ENCODE results near the gene SST. TPM values are rescaled to one million over a fixed set of nuclear protein-coding genes. Genes with fewer than 3 reads are reported as not detected.

SST gene
- total and polyA plus RNA-seq, 4 donors = not detected

GRCh38 chr3:187665764-187666402, 4.3 kb downstream of the SST start:
- no peak for DNase-seq (ENCODE audit: low spot score)
- no peak overlapping the region for H3K27ac ChIP-seq (ENCODE audit: low read depth in 1 of 2, low read length in 2 of 2)
- peaks cover 0 to 4% (median 2%) of the 10 kb centered on the region in 4 donors for H3K27me3 ChIP-seq (ENCODE audit: control insufficient read depth in 4 of 4, insufficient read depth in 4 of 4, low read length in 3 of 4)
- TF ChIP-seq FOXA1 (IDR thresholded peaks at IDR 0.05) (no peak), HNF4A (conservative IDR thresholded peaks at IDR 0.05) (no peak), MAX (IDR thresholded peaks at IDR 0.05) (no peak), FOXA2 (IDR thresholded peaks at IDR 0.05) (no peak), JUND (IDR thresholded peaks at IDR 0.05) (no peak), SP1 (IDR thresholded peaks at IDR 0.05) (no peak)
- H3K36me3 ChIP-seq (ENCODE audit: control insufficient read depth in 4 of 4, insufficient read depth in 3 of 4, low read depth in 1 of 4, low read length in 3 of 4) = no peaks in the 10 kb centered on the region
- 66% methylated on average over 3 of the region's 3 CpGs for WGBS
- H3K4me1 ChIP-seq (ENCODE audit: control insufficient read depth in 4 of 4, insufficient read depth in 4 of 4, low read length in 3 of 4) = no peaks in the 10 kb centered on the region
- H3K9ac ChIP-seq (ENCODE audit: low read depth in 1 of 2, low read length in 2 of 2) = no peak overlapping the region
- H3K4me3 ChIP-seq (ENCODE audit: low read depth in 1 of 3, low read length in 3 of 3) = no peak overlapping the region
- H3K9me3 ChIP-seq (ENCODE audit: control insufficient read depth in 4 of 4, low read length in 3 of 4) = no peaks in the 10 kb centered on the region

GRCh38 chr3:187665010-187665409, 5.2 kb downstream of the SST start:
- no peak for DNase-seq (ENCODE audit: low spot score)
- Histone ChIP-seq H3K9ac (ENCODE audit: low read depth in 1 of 2, low read length in 2 of 2) (no peak overlapping the region), H3K36me3 (ENCODE audit: control insufficient read depth in 4 of 4, insufficient read depth in 3 of 4, low read depth in 1 of 4, low read length in 3 of 4) (no peaks in the 10 kb centered on the region), H3K27ac (ENCODE audit: low read depth in 1 of 2, low read length in 2 of 2) (no peak overlapping the region), H3K9me3 (ENCODE audit: control insufficient read depth in 4 of 4, low read length in 3 of 4) (no peaks in the 10 kb centered on the region), H3K27me3 (ENCODE audit: control insufficient read depth in 4 of 4, insufficient read depth in 4 of 4, low read length in 3 of 4) (no peaks in the 10 kb centered on the region), H3K4me1 (ENCODE audit: control insufficient read depth in 4 of 4, insufficient read depth in 4 of 4, low read length in 3 of 4) (no peaks in the 10 kb centered on the region), H3K4me3 (ENCODE audit: low read depth in 1 of 3, low read length in 3 of 3) (no peak overlapping the region)
- TF ChIP-seq MAX (IDR thresholded peaks at IDR 0.05) (no peak), HNF4A (conservative IDR thresholded peaks at IDR 0.05) (no peak)

- no peak for TF ChIP-seq YY1 (IDR thresholded peaks at IDR 0.05)
- TF ChIP-seq ZBTB33 (IDR thresholded peaks at IDR 0.05) = no peak
- TF ChIP-seq HNF4A (conservative IDR thresholded peaks at IDR 0.05) = no peak
- TF ChIP-seq REST (IDR thresholded peaks at IDR 0.05) = no peak
- TF ChIP-seq MAX (IDR thresholded peaks at IDR 0.05) = no peak
- no peak for TF ChIP-seq FOXA2 (IDR thresholded peaks at IDR 0.05)
- no peak for TF ChIP-seq EGR1 (IDR thresholded peaks at IDR 0.05; ENCODE audit: low read depth in 2 of 2)
- TF ChIP-seq CTCF (IDR thresholded peaks at IDR 0.05; ENCODE audit: low read depth, low read length, missing input control) = no peak
- no peak for TF ChIP-seq HNF4G (IDR thresholded peaks at IDR 0.05)
- 83% methylated on average over 5 of the region's 5 CpGs for WGBS
- DNase-seq (ENCODE audit: low spot score) = no peak
- Histone ChIP-seq H3K9me3 (ENCODE audit: control insufficient read depth in 4 of 4, low read length in 3 of 4) (no peaks in the 10 kb centered on the region), H3K4me1 (ENCODE audit: control insufficient read depth in 4 of 4, insufficient read depth in 4 of 4, low read length in 3 of 4) (no peaks in the 10 kb centered on the region), H3K36me3 (ENCODE audit: control insufficient read depth in 4 of 4, insufficient read depth in 3 of 4, low read depth in 1 of 4, low read length in 3 of 4) (no peaks in the 10 kb centered on the region), H3K27ac (ENCODE audit: low read depth in 1 of 2, low read length in 2 of 2) (no peak overlapping the region), H3K9ac (ENCODE audit: low read depth in 1 of 2, low read length in 2 of 2) (no peak overlapping the region), H3K4me3 (ENCODE audit: low read depth in 1 of 3, low read length in 3 of 3) (no peak overlapping the region), H3K27me3 (ENCODE audit: control insufficient read depth in 4 of 4, insufficient read depth in 4 of 4, low read length in 3 of 4) (no peaks in the 10 kb centered on the region)
These were observed 7.3 kb downstream of the SST start for GRCh38 chr3:187662848-187663409.

Data from liver (tissue), 9 donors.